Small intestine (tissue), 7 donors: ENCODE results near the gene GGCT. TPM values are rescaled to one million over a fixed set of nuclear protein-coding genes. Genes with fewer than 3 reads are reported as not detected.

ENCODE experiments used
- DNase-seq, 2 donors: peaks; one replicate each; pipeline versions ENCODE4 v3.0.0 to v3.0.0-alpha.2; 2013
- FAIRE-seq: peaks from 2 replicates; lab custom pipeline; 2012; peaks lifted over from hg19 to GRCh38; lab: Jason Lieb, UNC
- H3K27ac ChIP-seq, 3 donors: one replicate each; pipeline ENCODE4 v1.5.1; 2013; ENCODE audit warnings: low read length in 2 of 3, mild to moderate bottlenecking in 2 of 3, control low read depth in 1 of 3, inconsistent platforms in 1 of 3, low read depth in 1 of 3, moderate library complexity in 1 of 3
- H3K27me3 ChIP-seq, 3 donors: one replicate each; pipeline ENCODE4 v1.6.1; 2013; ENCODE audit warnings: low read length in 3 of 3, inconsistent platforms in 1 of 3; ENCODE audit not compliant: control insufficient read depth in 3 of 3, insufficient read depth in 3 of 3
- H3K36me3 ChIP-seq, 3 donors: one replicate each; pipeline ENCODE4 v1.6.1; 2013; ENCODE audit warnings: low read length in 3 of 3, inconsistent platforms in 1 of 3, low read depth in 1 of 3, mild to moderate bottlenecking in 1 of 3, moderate library complexity in 1 of 3; ENCODE audit not compliant: control insufficient read depth in 3 of 3, insufficient read depth in 2 of 3
- H3K4me1 ChIP-seq, 3 donors: one replicate each; pipeline ENCODE4 v1.6.1; 2013; ENCODE audit warnings: low read length in 2 of 3, inconsistent platforms in 1 of 3, low read depth in 1 of 3, mild to moderate bottlenecking in 1 of 3, moderate library complexity in 1 of 3; ENCODE audit not compliant: control insufficient read depth in 3 of 3, insufficient read depth in 2 of 3
- H3K4me3 ChIP-seq, 3 donors: one replicate each; pipeline ENCODE4 v1.5.1; 2013; ENCODE audit warnings: low read length in 3 of 3, control low read depth in 1 of 3, inconsistent platforms in 1 of 3, low read depth in 1 of 3, mild to moderate bottlenecking in 1 of 3, moderate library complexity in 1 of 3
- H3K9me3 ChIP-seq, 2 donors: one replicate each; pipeline ENCODE4 v1.6.1; 2013; ENCODE audit warnings: low read depth in 1 of 2, low read length in 1 of 2; ENCODE audit not compliant: control insufficient read depth in 2 of 2, insufficient read depth in 1 of 2
- WGBS, 3 donors: extraction: QIAGEN DNeasy Blood & Tissue Kit; methylation state at CpG; one replicate each; pipeline ENCODE4 v1.1.7; 2013; 5-methylcytosine and 5-hydroxymethylcytosine counted together
- polyA plus RNA-seq, 4 donors: library from polyadenylated mRNA; stranded (reverse) in 3 of 4; unstranded in 1 of 4; fragments of 200-250 nt in 3 of 4; fragments of 120-200 nt in 1 of 4; gene quantifications; one replicate each; pipeline versions ENCODE4 v1.2.1 to v1.2.3, GENCODE V29; 2013
- donor health status: healthy with polysubstance abuse.
- donor health status: control.
- donor health status: control.
- donor health status: Bipolar disorder and iron deficiency.
- donor health status: healthy.

GGCT gene
- polyA plus RNA-seq, 4 donors: 57.3 to 105 (median 70.5) TPM

DNA sequence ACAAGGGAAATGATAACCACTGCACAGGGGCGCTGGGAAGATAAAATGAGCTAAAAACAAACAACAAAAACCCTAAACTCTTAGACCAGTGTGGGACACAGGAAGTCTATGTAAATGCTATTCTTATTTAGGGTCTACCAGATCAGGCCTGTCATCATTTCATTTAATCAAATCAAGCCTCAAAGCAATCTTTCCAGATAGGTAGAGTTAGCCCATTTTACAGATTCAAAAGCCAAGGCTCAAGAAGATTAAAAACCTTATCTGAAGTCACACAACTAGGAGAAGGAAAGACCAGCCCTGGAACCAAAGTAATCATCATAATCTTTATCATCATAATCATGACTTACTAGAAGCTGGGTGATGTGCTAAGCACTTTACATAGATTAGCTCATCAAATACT, 30.7 kb downstream of the GGCT start:
- Histone ChIP-seq H3K27ac (peak overlapping the region in 1 of 3 donors; percentile 29), H3K36me3 (peaks cover 0 to 10% (median 0%) of the 10 kb centered on the region in 3 donors), H3K27me3 (no peaks in the 10 kb centered on the region), H3K9me3 (peaks cover 0 to 4% of the 10 kb centered on the region in 2 donors), H3K4me1 (peaks cover 0 to 22% (median 11%) of the 10 kb centered on the region in 3 donors), H3K4me3 (no peak overlapping the region)
- no peak for DNase-seq
- FAIRE-seq: no peak
- WGBS, 3 donors: 83 to 88% (median 84%) methylated on average over 1 of the region's 1 CpG

DNA sequence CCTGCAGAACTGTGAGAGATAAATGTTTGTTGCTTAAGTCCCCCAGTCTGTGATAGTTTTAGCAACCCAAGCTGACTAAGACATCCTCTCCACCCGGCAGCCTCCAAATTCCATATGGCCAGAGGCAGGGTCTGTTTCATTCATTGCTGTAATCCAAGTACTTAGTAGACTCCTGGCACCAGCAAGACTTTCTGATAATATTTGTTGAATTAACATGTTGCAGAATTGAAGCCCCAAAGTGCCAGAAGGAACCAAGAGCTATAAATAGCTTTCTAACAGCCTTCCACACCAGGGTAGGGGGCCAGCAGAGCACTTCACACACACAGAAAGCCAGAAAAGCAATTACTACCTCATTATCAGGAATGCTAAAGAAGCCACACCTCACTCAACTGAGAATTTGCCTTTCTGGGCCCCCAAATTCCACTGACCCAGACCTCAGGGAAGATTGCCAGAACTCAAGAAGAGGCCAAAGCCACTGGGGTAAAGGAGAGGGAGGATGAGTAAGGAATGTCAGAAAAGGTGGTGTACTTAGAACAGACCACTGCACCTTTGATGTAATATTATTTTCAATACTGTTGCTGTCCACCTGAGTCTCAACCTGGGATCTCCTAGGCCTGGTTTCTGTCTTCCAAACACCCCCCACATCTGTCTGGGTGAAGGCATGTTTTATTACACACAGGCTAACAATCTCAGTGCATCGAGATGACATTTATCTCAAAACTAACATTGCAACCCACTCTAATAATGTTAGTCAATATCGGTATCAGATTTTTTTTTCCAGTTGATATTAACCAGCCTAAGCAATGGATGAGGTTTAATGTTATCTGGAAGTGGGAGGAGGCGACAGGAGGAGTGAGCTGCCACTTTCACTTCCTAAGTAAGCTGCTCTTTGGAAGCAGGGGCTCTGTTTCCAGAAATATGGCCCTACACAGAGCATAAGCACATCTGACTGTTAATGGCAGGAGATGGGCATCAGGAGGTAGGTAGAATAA, 31.5 kb downstream of the GGCT start:
- peaks cover 0 to 21% (median 17%) of the 10 kb centered on the region in 3 donors for H3K4me1 ChIP-seq
- FAIRE-seq: no peak
- 35 to 60% (median 53%) methylated on average over 4 of the region's 4 CpGs for WGBS, 3 donors

DNA sequence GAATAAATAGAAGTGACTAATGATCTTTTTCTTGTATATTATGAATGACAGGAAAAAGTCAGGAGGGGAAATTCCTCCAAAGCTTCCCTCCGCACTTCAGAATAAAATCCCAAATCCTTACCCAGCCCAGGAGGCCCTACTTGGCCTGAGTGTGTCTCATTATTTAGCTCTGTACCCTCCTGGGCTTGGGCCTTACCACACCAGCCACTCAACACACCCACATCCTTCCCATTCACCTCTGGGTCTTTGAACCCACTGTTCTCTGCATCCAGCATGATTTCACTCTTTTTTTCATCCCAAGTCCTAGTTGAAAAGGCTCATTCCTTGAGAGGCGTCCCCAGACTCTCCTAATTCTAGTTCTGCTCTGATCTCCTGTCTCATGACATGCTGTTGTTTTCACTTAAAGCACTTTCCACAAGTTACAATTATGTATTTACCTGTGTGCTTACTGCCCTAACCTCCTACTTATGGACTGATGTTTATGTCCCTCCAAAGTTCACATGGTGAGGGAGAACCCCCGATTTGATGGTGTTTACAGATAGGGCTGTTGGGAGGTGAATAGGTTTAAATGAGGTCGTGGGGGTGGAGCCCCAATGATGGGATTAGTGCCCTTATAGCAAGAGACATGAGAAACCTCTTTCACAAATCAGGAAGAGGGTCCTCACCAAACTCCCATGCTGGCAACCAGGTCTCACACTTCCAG, 32.4 kb downstream of the GGCT start:
- Histone ChIP-seq H3K36me3 (peaks cover 0 to 12% (median 0%) of the 10 kb centered on the region in 3 donors), H3K4me1 (peaks cover 0 to 18% (median 17%) of the 10 kb centered on the region in 3 donors), H3K9me3 (peaks cover 0 to 4% of the 10 kb centered on the region in 2 donors), H3K27me3 (no peaks in the 10 kb centered on the region), H3K27ac (peak overlapping the region in 1 of 3 donors; percentile 36), H3K4me3 (no peak overlapping the region)
- DNase-seq (no peak), FAIRE-seq (no peak)
- 61 to 82% (median 68%) methylated on average over 4 of the region's 4 CpGs for WGBS, 3 donors

More for the DNA sequence above, 31.5 kb downstream of the GGCT start:
- H3K27me3 ChIP-seq: no peaks in the 10 kb centered on the region
- H3K4me3 ChIP-seq: no peak overlapping the region
- peak overlapping the region in 2 of 3 donors; percentile 1 to 36 for H3K27ac ChIP-seq
- H3K36me3 ChIP-seq: peaks cover 0 to 12% (median 0%) of the 10 kb centered on the region in 3 donors
- peaks cover 0 to 4% of the 10 kb centered on the region in 2 donors for H3K9me3 ChIP-seq
- DNase-seq: no peak

DNA sequence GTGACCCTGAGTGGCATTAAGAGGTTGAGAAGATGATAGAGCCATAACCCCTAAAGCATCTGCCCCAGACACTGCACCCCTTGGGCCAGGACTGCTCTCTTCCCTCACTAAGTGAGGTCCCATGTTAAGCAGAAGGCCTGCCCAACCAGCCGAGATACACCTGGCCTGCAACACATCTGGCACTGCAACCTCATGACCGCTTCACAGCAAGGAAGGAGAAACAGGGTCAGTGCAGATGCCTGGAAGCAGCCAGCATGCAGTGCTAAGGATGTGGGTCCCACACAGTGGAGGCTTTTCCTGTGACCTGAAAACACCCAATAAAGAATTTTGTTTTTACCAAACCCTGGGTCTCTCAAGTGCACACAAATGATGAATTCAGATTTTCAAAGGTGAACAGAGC, 33.4 kb downstream of the GGCT start:
- no peak overlapping the region for H3K4me3 ChIP-seq
- WGBS, 3 donors: 66 to 79% (median 68%) methylated on average over 2 of the region's 2 CpGs
- H3K36me3 ChIP-seq: peaks cover 0 to 12% (median 0%) of the 10 kb centered on the region in 3 donors
- peaks cover 0 to 18% (median 13%) of the 10 kb centered on the region in 3 donors for H3K4me1 ChIP-seq
- peak overlapping the region in 1 of 3 donors; percentile 74 for H3K27ac ChIP-seq
- peaks cover 0 to 4% of the 10 kb centered on the region in 2 donors for H3K9me3 ChIP-seq
- DNase-seq: no peak
- H3K27me3 ChIP-seq: no peaks in the 10 kb centered on the region
- no peak for FAIRE-seq

DNA sequence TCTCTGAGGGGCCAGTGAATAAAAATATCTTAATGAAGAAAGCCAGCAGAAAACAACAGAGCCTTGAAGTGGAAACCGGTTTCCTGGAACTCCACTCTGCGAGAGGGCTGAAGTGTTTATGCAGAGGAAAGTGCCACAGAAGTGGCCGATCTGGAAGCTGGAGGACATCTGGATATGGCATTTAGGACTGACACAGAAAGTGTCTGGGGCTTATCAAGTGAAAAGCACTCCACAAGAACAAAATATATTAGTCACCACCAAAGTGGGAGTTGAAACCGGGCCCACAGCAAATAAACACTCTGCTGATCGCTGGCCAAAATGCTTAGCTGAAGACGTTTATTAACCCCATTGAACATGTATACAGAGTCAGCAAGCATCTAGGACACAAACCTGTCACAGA, 33.9 kb downstream of the GGCT start:
- H3K36me3 ChIP-seq: peaks cover 0 to 12% (median 0%) of the 10 kb centered on the region in 3 donors
- H3K4me1 ChIP-seq: peaks cover 0 to 18% (median 13%) of the 10 kb centered on the region in 3 donors
- peaks cover 0 to 4% of the 10 kb centered on the region in 2 donors for H3K9me3 ChIP-seq
- H3K27ac ChIP-seq: peak overlapping the region in 1 of 3 donors; percentile 82
- H3K4me3 ChIP-seq: no peak overlapping the region
- no peaks in the 10 kb centered on the region for H3K27me3 ChIP-seq
- FAIRE-seq (no peak), DNase-seq (peak in 1 of 2 donors; percentile 53)
- 38 to 65% (median 46%) methylated on average over 6 of the region's 6 CpGs for WGBS, 3 donors

DNA sequence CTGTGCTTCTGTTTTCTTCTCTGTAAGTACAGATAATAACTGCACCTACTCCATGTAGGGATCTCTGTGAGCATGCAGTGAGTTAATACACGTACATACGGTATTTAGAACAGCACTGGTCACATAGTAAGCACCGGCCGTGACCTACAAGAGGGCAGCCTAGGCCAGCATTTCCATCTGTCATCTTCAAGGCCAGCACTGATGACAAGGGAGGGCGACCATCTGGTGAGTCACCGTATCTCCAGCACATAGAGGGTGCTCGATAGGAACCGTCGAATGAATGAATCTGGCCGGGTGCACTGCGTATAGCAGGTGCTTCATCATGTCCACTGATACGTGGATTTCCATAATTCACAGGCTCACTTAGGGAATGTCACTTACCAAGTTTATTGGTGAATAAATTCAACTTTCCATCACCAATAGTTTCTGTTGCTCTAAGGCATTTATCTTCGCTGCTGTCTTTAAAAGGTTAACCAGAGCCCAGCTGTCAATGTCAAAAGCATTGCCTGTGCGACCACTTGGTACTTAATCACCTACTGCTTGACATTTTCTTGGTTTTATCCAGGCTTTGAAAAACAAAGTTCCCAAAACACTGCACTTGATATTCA, 34.4 kb downstream of the GGCT start:
- Histone ChIP-seq H3K4me3 (no peak overlapping the region), H3K9me3 (peaks cover 0 to 4% of the 10 kb centered on the region in 2 donors), H3K36me3 (peaks cover 0 to 10% (median 0%) of the 10 kb centered on the region in 3 donors), H3K27me3 (no peaks in the 10 kb centered on the region), H3K27ac (peak overlapping the region in 1 of 3 donors; percentile 82), H3K4me1 (peaks cover 0 to 18% (median 15%) of the 10 kb centered on the region in 3 donors)
- 59 to 90% (median 78%) methylated on average over 14 of the region's 14 CpGs for WGBS, 3 donors
- DNase-seq: no peak
- FAIRE-seq: no peak

DNA sequence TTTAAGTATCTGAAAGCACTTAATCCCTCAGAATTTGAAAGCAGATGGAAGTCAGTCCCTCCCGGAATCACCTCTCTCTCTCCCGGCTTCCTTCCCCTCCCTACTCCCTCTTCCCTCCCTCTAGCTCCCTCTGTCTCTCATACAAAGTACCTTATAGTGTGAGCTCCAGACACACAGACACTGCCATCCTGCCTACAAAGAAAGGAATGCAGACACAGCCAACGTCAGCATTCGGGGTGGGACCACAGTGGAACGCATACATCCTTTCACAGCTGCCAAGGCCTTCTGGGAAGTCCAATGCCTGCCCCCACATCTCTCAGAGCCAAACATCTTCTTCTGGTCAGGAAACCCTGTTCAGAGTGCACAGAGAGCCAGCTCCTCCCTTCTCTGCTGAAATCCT, 35.3 kb downstream of the GGCT start:
- no peak for FAIRE-seq
- 26 to 52% (median 49%) methylated on average over 5 of the region's 5 CpGs for WGBS, 3 donors
- Histone ChIP-seq H3K4me3 (no peak overlapping the region), H3K4me1 (peaks cover 0 to 18% (median 18%) of the 10 kb centered on the region in 3 donors), H3K36me3 (peaks cover 0 to 8% (median 0%) of the 10 kb centered on the region in 3 donors), H3K27me3 (no peaks in the 10 kb centered on the region), H3K9me3 (peaks cover 0 to 4% of the 10 kb centered on the region in 2 donors), H3K27ac (peak overlapping the region in 2 of 3 donors; percentile 41 to 82)
- DNase-seq: peak; percentile 38 to 85
